Measurements from ENCODE around the gene MDH1. TPM values are rescaled to one million over a fixed set of nuclear protein-coding genes. Genes with fewer than 3 reads are reported as not detected.
A peak's percentile ranks its signal among the peaks of the same experiment; 100 is the strongest.

MDH1 gene
- total and polyA plus RNA-seq, 2 donors (not counting 1 experiment from before 2014, with no cell fraction given), result 65.7 to 87.8 TPM

DNA sequence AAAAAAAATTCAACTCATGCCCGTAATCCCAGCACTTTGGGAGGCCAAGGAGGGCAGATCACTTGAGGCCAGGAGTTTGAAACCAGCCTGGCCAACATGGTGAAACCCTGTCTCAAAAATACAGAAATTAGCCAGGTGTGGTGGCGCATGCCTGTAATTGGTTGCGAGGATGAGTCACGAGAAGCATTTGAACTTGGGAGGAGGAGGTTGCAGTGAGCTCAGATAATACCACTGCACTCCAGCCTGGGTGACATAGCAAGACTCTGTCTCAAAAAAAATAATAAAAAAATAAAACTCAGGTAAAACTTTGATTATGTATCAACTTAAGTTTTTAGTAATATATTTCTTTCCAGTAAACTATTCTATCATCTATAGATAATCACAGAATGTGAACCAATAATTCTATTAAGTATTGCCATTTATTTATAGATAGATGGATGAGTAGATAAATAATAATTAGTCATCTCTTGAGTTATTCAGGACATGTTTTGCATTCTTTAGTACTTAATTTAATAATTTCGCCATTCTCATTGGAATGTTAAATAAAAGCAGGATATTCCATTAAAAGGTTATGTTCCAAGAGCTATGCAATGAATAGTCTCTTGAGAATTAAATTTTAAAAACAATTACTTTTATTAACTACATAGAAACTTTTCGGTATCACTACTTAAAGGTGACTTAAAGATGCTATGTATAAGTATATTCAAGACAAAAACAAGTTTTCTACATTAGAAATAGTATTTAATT, 49.2 kb upstream of the MDH1 start:
- DNase-seq (no peak), ATAC-seq (ENCODE audit: low read depth) (no peak)
- peaks cover 0 to 4% (median 0%) of the 10 kb centered on the region in 3 donors for H3K9me3 ChIP-seq (ENCODE audit: control extremely low read depth in 1 of 3, control insufficient read depth in 2 of 3, insufficient read depth in 1 of 3, low read length in 2 of 3)
- no peak overlapping the region for H3K9ac ChIP-seq (ENCODE audit: low read length)
- H4K20me1 ChIP-seq (ENCODE audit: control insufficient read depth, insufficient read depth, low read length, poor library complexity, severe bottlenecking), result no peaks in the 10 kb centered on the region
- no peak overlapping the region for H3K4me3 ChIP-seq (ENCODE audit: control extremely low read depth in 1 of 5, extremely low read depth in 1 of 5, insufficient read depth in 1 of 5, low read depth in 2 of 5, low read length in 4 of 5)
- no peaks in the 10 kb centered on the region for H3K79me2 ChIP-seq (ENCODE audit: control insufficient read depth, insufficient read depth, low read length)
- no peaks in the 10 kb centered on the region for H3K4me1 ChIP-seq (ENCODE audit: control insufficient read depth in 2 of 2, insufficient read depth in 2 of 2, low read length in 2 of 2)
- no peak overlapping the region for H3K27ac ChIP-seq (ENCODE audit: low read length in 2 of 2)
- CTCF ChIA-PET, result no interaction called here
- TF ChIP-seq, protein P1, sequence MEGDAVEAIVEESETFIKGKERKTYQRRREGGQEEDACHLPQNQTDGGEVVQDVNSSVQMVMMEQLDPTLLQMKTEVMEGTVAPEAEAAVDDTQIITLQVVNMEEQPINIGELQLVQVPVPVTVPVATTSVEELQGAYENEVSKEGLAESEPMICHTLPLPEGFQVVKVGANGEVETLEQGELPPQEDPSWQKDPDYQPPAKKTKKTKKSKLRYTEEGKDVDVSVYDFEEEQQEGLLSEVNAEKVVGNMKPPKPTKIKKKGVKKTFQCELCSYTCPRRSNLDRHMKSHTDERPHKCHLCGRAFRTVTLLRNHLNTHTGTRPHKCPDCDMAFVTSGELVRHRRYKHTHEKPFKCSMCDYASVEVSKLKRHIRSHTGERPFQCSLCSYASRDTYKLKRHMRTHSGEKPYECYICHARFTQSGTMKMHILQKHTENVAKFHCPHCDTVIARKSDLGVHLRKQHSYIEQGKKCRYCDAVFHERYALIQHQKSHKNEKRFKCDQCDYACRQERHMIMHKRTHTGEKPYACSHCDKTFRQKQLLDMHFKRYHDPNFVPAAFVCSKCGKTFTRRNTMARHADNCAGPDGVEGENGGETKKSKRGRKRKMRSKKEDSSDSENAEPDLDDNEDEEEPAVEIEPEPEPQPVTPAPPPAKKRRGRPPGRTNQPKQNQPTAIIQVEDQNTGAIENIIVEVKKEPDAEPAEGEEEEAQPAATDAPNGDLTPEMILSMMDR (IDR thresholded peaks at IDR 0.05), result no peak
- no peak for TF ChIP-seq EZH2 (IDR thresholded peaks at IDR 0.05; ENCODE audit: borderline replicate concordance, insufficient read depth, low read depth, low read length, poor library complexity, severe bottlenecking)
- no peak overlapping the region for H2AFZ ChIP-seq (ENCODE audit: insufficient read depth, low read depth, low read length, poor library complexity, severe bottlenecking)
- no peaks in the 10 kb centered on the region for H3K27me3 ChIP-seq (replicated peaks in 1 of 4; ENCODE audit: control extremely low read depth in 1 of 4, control insufficient read depth in 3 of 4, insufficient read depth in 4 of 4, low read length in 3 of 4)
- H3K36me3 ChIP-seq (replicated peaks in 1 of 2; ENCODE audit: control extremely low read depth in 1 of 2, control insufficient read depth in 1 of 2, extremely low read depth in 1 of 2, insufficient read depth in 2 of 2, low read length in 1 of 2), result no peaks in the 10 kb centered on the region
- intact Hi-C loops (cut with micrococcal nuclease), result loop anchor here (5.0 kb wide), 1 partner anchor 752 kb away; no protein-coding TSS in a partner anchor
- no peak overlapping the region for H3K4me2 ChIP-seq (replicated peaks; ENCODE audit: low read depth, low read length, poor library complexity, severe bottlenecking)
- 100% methylated on average over 1 of the region's 6 CpGs for WGBS (ENCODE audit: insufficient coverage)
- POLR2A ChIA-PET, result no interaction called here
- Mint-ChIP-seq H3K27ac (no peak overlapping the region), H3K4me1 (peaks cover 4% of the 10 kb centered on the region), H3K4me3 (no peak overlapping the region), H3K27me3 (no peaks in the 10 kb centered on the region), H3K9me3 (ENCODE audit: insufficient read depth) (no peaks in the 10 kb centered on the region)

DNA sequence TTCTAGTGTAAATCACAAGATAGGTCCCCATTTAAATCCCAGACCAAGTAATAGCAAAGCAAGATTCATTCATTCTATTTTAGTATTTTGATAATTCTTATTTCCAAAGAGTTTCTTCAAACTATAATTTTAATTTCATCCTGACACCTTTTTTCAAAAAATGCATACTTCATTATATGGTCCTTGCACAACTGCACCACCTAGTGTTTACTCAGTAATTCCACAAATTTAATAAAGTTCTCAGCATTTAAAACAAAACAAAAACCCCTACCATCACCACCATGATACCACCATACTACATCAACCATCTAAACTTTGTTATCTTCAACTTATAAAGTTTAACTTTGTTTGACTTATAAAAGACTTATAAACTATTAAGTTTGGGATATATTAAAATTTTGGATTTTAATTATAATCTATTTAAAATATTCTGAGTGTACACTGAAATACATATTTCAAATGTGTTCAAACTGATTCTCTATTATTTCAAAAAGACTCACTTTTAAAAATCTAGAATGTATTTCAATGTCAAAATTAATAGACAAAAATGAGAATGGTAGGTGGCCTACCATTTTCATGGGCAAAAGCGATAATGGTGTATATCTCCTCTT, 44.6 kb upstream of the MDH1 start:
- CTCF ChIA-PET, result interaction anchor here (1.0 to 1.3 kb wide), 3 partner anchors 9 to 1087 kb away, joined by 3 to 9 read pairs (median 4); no protein-coding TSS in a partner anchor
- no peaks in the 10 kb centered on the region for H3K9me3 ChIP-seq (ENCODE audit: control extremely low read depth in 1 of 3, control insufficient read depth in 2 of 3, insufficient read depth in 1 of 3, low read length in 2 of 3)
- TF ChIP-seq, protein P1 (IDR thresholded peaks at IDR 0.05), result peak; percentile 60
- TF ChIP-seq EZH2 (IDR thresholded peaks at IDR 0.05; ENCODE audit: borderline replicate concordance, insufficient read depth, low read depth, low read length, poor library complexity, severe bottlenecking), result no peak
- no peak overlapping the region for H3K4me3 ChIP-seq (ENCODE audit: control extremely low read depth in 1 of 5, extremely low read depth in 1 of 5, insufficient read depth in 1 of 5, low read depth in 2 of 5, low read length in 4 of 5)
- H3K27me3 ChIP-seq (replicated peaks in 1 of 4; ENCODE audit: control extremely low read depth in 1 of 4, control insufficient read depth in 3 of 4, insufficient read depth in 4 of 4, low read length in 3 of 4), result no peaks in the 10 kb centered on the region
- H3K4me1 ChIP-seq (ENCODE audit: control insufficient read depth in 2 of 2, insufficient read depth in 2 of 2, low read length in 2 of 2), result no peaks in the 10 kb centered on the region
- no peak for ATAC-seq (ENCODE audit: low read depth)
- no peak overlapping the region for H3K4me2 ChIP-seq (replicated peaks; ENCODE audit: low read depth, low read length, poor library complexity, severe bottlenecking)
- H3K4me1 Mint-ChIP-seq, result peaks cover 10% of the 10 kb centered on the region
- no peaks in the 10 kb centered on the region for H3K79me2 ChIP-seq (ENCODE audit: control insufficient read depth, insufficient read depth, low read length)
- no peak overlapping the region for H3K27ac Mint-ChIP-seq
- POLR2A ChIA-PET, result no interaction called here
- no peak for DNase-seq
- no peak overlapping the region for H3K9ac ChIP-seq (ENCODE audit: low read length)
- H3K9me3 Mint-ChIP-seq (ENCODE audit: insufficient read depth), result no peaks in the 10 kb centered on the region
- H3K27ac ChIP-seq (ENCODE audit: low read length in 2 of 2), result no peak overlapping the region
- no peak overlapping the region for H2AFZ ChIP-seq (ENCODE audit: insufficient read depth, low read depth, low read length, poor library complexity, severe bottlenecking)
- whole genome bisulfite sequencing (ENCODE audit: insufficient coverage), result no CpG with 5 or more reads among the region's 1 CpG
- H3K36me3 ChIP-seq (replicated peaks in 1 of 2; ENCODE audit: control extremely low read depth in 1 of 2, control insufficient read depth in 1 of 2, extremely low read depth in 1 of 2, insufficient read depth in 2 of 2, low read length in 1 of 2), result no peaks in the 10 kb centered on the region
- no peaks in the 10 kb centered on the region for H4K20me1 ChIP-seq (ENCODE audit: control insufficient read depth, insufficient read depth, low read length, poor library complexity, severe bottlenecking)
- H3K27me3 Mint-ChIP-seq, result no peaks in the 10 kb centered on the region
- H3K4me3 Mint-ChIP-seq, result no peak overlapping the region
- intact Hi-C loops (cut with micrococcal nuclease), result loop anchor here (5.0 kb wide), 1 partner anchor 757 kb away; no protein-coding TSS in a partner anchor

Data from B cell (primary cell).